NCI-H82 treated with DMSO at 0.1 percent for 48 hours (cell line): ENCODE data around the gene PIGZ.

Source experiments
- DNase-seq: peaks from one replicate; lab custom pipeline; 2025; ENCODE audit not compliant: unreplicated experiment; lab: John Stamatoyannopoulos, UW

Gene PIGZ, protein sequence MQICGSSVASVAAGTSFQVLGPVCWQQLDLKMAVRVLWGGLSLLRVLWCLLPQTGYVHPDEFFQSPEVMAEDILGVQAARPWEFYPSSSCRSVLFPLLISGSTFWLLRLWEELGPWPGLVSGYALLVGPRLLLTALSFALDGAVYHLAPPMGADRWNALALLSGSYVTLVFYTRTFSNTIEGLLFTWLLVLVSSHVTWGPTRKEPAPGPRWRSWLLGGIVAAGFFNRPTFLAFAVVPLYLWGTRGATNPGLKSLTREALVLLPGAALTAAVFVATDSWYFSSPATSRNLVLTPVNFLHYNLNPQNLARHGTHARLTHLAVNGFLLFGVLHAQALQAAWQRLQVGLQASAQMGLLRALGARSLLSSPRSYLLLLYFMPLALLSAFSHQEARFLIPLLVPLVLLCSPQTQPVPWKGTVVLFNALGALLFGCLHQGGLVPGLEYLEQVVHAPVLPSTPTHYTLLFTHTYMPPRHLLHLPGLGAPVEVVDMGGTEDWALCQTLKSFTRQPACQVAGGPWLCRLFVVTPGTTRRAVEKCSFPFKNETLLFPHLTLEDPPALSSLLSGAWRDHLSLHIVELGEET

DNA sequence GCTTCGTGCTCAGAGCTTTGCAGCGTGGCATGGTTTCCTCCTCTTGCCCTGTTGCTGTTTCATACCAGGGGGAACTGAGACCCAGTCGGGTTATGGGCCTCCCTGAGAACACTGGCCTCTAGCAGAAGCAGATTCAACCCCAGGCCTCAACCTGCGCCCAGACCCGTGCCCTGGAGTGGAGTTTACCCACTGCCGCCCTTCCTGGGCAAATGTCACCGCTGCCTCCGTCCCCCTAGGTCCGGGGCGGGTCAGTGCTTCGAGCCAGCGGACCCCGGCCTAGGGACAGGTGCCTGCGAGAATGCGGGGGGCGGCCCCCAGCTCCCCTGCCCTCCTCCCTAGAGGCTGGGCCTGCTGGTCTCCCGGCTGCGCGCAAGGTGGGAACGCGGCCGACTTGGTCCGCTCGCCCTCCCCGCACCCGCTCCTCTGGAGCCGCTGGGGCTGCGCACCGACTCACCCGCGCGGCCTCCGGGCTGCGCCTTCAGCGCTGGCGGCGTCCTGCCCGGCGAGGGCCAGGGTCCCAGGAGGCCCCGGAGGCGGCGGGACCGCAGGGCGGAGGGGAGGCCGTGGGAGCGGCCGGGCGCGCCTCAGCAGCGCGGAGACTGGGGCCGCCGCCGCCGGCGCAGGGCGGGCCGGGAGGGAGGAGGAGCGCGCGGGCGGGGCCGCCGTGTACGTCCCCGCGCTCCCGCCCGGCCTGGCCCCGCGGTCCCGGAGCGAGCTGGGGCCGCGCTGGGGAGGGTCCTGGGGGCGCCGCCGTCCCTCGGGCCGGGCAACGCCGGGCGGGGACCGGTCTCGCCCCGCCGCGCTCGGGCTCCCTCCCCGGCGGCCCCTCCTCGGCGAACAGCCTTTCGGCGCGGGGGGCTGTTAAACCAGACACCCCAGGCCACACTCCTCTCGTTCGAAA is at the start of gene PIGZ:
Gene PIGZ, minus strand, starts transcription at position 601 of the 901 bp plus-strand sequence. CDS start 16,802 bp downstream, outside the sequence.
- DNase-seq: no peak

DNA sequence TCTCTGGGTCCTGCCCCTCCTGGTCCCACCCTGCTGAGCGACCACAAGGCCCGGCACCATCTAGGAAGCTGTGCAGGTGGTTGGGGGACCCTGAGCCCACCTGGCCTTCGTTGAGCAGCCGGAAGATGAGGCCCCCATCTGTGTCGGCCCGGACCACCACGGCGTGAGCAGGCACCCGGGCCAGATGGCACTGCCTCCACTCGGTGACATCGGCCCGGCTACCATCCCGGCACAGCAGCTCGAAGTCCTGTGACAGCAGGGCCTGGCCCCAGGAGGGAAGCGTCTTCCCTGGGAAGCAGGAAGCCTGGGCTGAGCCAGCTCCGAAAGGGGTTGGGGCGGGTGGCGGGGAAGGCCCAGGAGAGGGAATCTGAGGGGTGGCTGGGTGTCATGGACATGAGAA is 48.4 kb upstream of the PIGZ start:
- no peak for DNase-seq

DNA sequence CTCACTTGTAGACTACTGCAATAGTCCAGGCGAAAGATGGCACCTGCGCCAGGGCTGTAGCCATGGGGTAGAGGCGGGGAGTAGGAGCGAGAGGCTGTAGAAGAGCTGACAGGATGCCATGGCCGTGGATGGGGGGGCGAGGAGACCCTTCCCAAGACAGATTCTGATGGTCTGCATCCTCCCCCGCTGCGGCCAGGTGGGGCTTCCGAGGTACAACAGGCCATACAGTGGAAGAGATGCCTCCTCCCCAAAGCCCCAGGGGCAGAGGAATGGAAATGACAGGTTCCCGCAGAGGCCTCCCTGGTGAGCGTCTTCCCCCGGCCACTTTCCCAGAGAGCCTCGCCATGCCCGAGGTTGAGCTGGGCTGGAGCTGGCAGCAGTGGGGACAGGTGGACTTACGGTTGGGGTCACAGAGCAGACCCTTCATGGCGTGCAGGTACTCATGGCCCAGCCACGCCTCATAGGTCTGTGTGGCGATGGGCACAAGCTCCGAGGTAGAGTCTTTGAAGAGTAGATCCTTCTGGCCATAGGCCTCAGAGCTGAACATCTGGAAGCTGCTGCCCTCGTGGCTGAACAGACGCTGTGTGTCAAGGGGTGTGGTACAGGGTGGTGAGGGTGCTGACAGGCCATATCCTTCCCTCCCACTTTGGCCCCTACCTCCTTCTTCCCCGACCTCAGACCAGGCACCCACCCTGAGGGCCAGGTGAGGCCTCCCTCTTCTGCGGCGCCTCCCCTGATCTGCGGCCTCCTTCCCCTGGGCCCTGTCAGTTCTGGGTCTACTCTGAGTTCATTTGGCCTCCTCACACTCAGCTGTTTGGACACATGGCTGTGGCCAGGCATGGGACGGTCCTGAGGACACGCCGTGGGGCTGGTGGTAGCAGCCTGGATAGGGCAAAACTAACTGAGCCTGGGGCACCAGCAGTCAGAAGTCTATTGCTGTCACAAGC is 47.4 kb upstream of the PIGZ start:
- DNase-seq: no peak

DNA sequence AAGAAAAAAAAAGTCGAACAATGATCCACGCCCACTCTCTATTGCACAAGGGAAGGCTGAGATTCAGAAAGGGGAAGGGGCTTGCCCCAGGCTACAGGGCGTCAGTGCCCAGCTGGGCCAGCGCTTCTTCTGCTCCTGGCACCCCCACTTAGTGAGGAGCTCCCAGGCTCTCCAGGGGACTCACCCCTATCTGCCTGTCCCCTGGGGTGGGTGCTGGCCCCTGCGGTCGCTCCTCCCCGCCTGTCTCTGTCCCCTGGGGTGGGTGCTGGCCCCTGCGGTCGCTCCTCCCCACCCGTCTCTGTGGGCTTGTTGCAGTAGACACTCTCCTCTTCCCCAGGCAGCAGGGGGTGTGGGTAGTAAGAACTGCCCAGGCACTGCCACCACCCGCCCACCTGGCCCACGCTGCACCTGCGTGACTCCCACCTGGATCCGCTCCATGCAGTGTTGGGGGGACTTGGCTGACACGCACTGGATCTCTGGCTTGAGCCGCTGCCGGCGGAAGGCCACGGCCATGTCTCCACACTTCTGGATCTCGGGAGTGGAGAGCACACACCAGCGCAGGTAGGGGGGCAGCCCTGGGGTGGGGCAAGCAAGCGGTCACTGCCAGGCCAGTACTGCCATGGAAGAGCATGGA is 46.4 kb upstream of the PIGZ start:
- no peak for DNase-seq

DNA sequence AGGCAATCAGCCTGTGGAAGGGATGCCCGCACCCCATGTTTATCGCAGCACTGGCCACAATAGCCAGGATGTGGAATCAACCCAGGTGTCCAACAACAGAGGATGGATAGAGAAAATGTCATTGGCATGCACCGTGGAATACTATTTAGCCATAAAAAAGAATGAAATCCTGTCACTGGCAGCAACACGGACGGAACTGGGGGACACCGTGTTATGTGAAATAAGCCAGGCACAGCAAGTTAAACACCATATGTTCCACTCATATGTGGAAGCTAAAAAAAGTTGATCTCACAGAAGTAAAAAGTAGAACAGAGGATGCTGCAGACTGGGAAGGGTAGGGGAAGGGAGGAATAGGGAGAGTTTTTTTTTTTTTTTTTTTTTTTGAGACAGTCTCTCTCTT is 45.4 kb upstream of the PIGZ start:
- no peak for DNase-seq

DNA sequence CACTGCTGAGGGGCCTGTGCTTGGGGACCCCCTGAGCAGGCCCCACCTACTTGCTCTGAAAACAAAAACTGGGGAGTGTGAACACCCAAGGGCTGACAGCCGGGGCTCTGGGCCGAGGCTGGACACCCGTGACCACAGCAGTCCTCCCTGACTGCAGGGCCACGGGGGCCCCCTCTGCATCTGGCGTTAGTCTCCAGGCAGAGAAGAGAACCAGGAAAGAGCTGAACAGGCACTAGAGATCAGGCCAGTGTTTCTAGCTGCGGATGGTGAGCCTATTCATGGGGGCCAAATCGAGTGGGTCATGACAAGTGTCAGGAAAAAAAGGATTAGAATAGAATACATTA is 43.9 kb upstream of the PIGZ start:
- no peak for DNase-seq

DNA sequence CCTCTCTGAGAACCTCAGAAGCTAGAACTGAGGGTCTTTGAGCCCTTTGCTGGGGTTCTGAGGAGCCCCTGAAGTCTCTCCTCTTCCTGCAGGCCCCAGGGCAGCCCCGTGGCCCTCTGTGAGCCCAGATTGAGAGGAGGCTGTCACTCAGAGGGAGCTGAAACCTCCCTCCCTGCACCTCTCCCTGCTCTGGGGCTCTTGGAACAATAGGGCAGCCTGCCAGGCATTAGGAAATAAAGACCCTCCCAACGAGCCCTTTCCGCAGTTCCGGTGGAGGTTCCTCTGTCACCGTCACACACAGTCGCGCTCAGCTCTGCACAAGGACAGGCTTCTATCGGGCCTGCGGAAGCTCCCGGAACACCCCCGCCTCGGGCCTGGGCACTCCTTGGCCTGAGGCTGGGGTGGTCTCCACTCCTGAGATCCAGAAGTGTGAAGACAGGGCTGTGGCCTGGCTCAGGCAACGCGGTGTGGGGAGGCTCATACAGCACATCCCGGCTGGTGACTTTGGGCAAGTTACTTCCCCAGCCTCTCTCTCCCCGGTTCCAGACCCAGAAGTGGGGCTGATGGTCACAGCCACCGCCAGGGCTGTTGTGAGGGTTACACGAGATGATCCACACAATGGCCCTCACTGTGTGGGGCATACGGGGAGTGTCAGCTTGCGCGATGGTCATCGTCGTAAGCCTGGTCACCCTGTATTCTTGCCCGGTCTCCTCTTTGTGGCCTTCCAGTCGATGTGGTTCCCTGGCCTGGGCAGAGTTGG is 43.3 kb upstream of the PIGZ start:
- DNase-seq: no peak

DNA sequence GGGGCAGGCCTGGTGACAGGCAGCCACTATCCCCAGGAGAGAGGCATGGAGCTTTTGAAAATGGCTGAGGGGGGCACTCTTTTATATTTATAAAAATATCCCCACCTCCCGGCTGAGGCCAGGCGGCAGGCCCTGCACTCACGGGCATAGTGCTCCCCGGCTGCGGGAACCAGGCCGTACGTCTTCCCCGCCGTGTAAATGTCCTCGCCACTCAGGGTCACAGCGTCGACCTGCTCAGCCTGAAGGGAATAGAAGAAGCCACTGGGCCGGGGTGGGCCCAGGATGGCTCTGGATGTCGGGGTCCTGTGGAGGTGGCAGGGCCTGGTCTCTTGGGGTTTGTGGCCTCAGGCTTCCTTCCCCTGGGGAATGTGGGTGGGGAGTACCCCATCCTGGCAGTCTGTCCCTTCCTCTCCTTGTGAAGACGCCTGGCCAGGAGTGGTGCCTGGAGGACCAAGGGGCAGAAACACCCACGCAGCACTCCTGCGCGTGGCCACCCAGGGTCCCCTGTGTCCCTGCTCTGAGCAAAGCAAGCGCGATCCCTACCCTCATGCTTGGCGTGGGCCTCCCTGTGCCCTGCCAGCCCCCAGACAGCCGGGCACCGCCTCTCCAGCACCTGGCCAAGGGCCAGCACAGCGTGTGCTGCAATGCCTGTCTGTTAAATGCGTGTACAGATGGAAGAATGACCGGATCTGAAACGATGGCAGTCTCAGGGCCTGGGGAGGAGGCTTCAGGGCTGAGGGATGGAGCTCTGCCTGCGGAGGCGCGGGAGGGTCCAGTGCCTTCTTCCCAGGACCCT is 42.1 kb upstream of the PIGZ start:
- DNase-seq: no peak

DNA sequence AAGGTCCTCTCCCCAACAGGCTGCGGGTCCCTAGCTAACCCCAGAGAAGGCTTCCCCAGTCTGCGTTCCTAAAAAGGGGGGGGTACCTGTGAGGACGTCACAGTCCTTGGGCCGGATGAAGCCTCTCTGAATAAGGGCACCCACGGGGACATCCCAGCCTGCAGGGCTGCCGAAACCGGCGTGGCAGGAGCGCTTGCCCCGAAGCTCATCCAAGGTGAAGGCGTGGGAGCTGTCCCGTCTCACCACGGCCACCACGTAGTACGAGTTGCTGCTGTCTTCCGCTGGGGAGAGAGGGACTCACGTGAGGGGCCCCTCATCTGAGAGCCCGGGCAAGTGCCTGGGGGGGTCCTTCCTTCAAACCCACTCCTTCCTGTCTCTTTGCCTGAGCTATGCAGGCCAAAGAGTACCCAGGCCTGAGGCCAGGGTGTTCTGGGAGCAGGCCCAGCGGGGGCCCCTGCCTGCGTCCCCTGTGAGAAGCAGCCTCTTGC is 40.9 kb upstream of the PIGZ start:
- no peak for DNase-seq

DNA sequence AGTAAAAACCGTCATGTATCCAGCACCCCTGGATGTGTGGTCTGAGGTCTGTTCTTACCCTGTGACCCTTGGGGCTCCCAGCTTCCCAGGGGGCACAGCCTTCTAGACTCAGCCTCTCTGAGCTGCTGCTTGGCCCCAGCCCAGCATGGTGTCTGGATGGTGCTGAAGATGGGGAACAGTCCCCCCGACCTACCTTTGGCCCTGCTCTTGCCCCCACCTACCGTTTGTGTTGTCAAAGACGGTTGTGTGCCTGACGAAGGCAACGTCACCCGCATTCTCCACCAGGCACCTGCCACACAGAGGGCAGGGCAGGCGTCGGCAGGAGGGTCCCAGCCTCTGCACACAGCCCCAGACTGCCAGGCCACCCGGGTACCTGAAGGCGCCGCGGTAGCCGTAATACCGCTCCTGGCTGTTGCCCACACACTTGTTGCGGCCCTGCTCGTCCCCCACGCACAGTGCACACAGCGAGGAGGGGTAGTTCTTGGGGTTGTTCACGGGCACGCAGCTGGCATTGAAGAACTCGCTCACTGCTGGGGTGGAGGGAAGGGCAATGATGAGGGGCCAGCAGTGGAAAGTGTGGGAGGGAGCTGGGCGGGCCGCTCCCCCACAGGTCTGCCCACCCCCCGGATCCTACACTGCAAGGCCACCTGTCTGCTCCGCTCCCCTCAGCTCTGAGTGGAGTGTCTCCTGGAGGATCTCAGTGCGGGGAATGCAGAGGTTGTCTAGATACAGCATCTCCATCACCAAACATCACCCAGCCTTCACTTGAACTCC is 40.0 kb upstream of the PIGZ start:
- DNase-seq: no peak

DNA sequence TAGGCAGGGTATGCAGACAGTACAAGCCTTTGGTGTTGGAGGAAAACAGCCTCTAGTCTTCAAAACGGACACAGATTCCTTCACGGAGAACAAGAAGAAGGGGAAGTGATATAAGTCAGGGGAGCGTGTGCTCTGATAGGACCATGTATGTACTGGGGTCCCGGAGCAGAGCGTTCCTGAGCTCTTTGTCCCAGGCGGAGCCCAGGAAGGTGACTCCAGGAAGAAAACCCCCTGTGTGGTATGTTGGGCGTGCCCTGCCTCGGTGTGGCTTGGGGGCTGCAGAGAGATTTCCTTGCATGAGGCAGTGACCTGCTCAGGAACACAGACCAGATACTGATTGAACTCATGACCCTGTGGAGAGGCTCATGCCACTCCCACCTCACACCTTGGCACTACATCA is 39.3 kb upstream of the PIGZ start:
- no peak for DNase-seq

DNA sequence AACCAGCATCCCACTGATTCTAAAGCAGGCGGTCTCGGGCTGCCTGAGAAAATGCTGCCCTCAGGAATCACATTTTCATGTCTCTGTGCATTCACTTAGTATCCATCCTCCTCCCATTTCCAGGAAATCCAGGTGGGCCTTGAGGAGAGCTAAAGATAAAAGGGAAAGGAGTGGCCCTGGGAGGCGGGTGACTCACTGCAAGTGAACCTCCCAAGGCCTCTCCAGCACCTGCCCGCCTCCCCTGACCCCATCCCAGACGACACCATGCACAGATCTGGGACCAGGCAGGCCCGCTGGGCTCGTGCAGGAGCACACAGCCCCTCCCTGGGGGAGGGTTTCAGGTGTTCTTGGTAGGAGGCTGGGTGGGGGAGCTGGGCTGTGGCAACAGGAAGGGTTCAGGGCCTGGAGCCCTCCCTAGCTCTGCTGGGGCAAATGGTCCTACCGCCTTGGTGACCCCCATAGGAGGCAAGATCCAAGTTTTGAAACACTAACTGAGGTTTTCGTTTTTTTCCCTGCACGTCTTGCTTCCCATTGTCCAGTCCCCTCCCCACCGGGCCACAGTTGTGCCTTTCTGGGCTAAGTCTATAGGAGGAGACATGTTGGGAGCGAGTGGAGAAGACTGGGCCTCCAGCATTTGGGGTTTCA is 38.8 kb upstream of the PIGZ start:
- DNase-seq: no peak

DNA sequence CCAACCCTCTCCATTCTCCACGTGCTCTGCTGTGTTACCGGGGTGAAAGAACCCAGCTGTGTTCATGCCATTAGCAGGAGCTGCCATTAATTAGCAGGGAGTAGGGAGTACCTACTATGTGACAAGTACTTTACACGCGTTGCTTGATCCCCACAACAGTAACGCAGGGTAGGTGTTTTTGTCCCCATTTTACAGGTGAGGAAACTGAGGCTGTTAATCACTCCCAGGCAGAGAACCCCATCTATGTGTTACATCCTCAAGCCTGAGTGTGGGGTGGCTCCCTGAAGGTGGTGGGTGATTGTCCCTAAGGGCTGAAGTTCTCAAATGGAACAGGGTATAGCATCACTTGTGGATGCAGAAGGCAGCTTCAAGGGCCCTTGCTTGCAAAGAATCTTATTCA is 38.2 kb upstream of the PIGZ start:
- no peak for DNase-seq

DNA sequence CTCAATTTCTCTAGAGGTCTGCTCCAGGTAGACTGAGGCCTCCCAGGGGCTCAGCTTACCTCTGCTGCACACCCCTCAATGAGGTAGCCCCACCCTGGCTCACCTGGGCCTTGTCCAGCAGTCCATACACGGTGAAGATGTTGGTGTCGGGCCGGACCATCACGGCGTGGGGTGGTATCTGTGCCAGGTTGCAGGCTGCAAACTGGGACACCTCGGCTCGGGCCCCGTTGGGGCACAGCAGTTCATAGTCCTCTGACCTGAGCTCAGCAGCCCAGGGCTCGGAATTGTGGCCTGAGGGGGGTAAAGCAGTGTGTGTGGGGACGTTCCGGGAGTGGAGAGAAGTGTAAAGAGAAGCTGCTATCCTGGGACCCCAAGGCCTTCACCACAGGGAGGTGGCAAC is 37.8 kb upstream of the PIGZ start:
- no peak for DNase-seq

DNA sequence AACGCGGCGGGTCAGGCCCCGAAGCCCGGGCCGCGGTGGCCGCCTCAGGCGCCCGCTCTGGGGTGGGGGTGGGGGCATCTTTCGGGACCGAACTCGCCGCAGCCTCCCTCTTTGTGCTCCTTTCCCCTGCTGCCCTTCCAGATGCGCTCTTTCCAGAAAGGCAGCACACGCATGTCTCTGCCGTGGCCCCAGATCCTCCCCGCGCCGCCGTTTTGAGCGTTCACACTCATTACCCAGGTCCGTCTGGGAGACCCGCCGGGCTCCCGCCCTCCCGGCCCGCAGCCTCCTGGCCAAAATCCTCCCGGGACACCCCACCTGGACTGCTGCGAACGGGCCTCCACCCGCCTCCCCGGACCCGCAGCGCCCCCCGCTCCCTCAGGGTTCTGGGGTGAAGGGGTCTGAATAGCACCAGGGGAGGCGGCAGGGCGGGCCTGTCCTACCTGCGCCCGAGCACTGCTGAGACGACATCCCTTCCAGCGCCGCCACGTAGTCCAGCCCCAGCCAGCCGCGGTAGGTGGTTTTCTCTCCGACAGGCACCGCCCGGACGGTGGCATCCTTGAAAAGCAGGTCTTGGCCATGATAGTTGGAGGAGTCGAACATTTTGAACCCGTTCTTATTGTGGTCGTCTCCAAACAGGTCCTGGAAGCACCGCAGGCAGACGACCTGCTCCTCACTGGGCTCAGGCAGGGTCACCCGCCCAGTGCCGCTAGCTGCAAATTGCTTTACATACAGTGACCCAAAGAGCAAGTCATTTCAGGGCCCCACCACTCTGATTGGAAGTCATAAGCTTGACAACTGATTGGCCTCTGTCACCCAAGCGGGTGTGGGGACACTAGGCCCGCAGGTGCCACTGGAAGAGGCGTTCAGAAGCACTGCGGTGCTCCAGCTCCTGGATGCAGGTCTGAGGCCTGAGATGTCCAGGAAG is 35.1 kb upstream of the PIGZ start:
- no peak for DNase-seq

DNA sequence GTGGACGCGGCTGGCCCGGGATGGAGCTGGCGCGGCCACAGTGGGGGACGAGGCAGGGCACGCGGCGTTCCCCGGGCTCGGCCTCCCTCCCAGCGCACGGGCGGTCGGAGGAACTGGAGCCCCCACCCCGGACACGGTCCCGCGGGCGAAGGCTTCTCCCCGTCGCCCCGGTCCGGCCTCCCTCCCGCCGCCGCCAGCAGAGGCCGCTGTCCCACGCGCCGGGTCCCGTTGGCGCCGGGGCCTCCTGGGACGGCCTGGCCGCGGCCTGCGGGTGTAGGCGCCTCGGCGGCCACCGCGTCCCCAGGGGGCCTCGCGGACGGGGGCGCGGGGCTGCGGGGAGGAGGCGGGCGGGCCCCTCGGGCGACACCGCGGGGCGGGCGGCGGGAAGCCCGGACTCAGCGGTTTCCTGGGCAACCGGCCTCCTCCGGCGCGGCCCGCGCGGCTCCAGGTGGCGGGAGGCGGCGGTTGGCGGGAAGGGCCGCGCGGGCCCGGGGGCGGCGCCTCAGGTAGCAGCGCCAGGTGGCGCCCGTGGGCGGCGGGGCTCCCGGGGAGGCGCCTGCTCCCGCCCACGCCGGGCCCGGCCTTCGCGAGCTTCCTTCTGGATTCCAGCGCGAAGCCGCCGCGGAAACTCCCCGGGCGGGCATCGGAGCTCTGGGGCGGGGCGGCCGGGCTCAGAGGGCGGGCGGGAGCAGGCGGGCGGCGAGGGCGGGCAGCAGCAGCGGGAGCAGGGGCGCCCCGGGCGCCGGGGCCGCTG is 34.2 kb upstream of the PIGZ start:
- DNase-seq: peak; percentile 20
